Peyer's patch (tissue), 4 donors: ENCODE results near the gene SCYGR1.
"Not testable (repeated sequence)": the region's sequence is repeated elsewhere in the genome, so short reads cannot be mapped to it uniquely, and the experiment has no call there.

ENCODE experiments used
- POLR2A ChIP-seq, 2 donors: fragments of 450-650 bp; IDR thresholded peaks; one replicate each; pipeline ENCODE4 v1.5.1; 2017; ENCODE audit warnings: antibody characterized with exemption in 2 of 2, mild to moderate bottlenecking in 2 of 2, moderate library complexity in 2 of 2
- TF ChIP-seq, protein P1 (sequence below), 6 experiments: fragments of 450-650 bp in 4 of 6; fragments of 200-600 bp in 2 of 6; sonication (generic) in 1 of 6; IDR thresholded peaks; one replicate each; pipeline ENCODE4 v1.5.1; 2017 to 2019; ENCODE audit warnings: antibody characterized with exemption in 6 of 6, mild to moderate bottlenecking in 3 of 6, moderate library complexity in 1 of 6

DNA sequence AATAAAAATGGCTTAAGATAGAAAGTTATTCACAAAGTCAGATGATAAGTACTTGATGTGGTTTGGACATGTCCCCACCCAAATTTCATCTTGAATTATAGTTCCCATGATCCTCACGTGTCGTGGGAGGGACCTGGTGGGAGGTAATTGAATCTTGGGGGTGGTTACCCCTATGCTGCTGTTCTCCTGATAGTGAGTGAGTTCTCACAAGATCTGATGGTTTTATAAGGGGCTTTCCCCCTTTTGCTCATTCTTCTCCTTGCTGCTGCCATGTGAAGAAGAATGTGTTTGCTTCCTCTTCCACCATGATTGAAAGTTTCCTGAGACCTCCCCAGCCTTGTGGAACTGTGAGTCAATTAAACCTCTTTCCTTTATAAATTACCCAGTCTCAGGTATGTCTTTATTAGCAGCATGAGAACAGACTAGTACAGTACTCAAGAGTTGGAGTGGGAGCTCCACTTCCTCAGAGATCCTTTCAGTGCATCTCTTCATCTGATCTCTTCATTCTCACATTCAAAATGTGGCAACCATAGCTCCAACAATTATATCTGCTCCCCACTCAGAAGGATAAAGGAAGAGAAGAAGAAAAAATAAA is 5.4 kb downstream of the SCYGR1 start:
- TF ChIP-seq, protein P1, sequence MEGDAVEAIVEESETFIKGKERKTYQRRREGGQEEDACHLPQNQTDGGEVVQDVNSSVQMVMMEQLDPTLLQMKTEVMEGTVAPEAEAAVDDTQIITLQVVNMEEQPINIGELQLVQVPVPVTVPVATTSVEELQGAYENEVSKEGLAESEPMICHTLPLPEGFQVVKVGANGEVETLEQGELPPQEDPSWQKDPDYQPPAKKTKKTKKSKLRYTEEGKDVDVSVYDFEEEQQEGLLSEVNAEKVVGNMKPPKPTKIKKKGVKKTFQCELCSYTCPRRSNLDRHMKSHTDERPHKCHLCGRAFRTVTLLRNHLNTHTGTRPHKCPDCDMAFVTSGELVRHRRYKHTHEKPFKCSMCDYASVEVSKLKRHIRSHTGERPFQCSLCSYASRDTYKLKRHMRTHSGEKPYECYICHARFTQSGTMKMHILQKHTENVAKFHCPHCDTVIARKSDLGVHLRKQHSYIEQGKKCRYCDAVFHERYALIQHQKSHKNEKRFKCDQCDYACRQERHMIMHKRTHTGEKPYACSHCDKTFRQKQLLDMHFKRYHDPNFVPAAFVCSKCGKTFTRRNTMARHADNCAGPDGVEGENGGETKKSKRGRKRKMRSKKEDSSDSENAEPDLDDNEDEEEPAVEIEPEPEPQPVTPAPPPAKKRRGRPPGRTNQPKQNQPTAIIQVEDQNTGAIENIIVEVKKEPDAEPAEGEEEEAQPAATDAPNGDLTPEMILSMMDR (IDR thresholded peaks at IDR 0.05): not testable (repeated sequence)
- TF ChIP-seq POLR2A (IDR thresholded peaks at IDR 0.05): not testable (repeated sequence)
